Esophagus squamous epithelium (tissue), 4 donors: ENCODE results near the gene ATXN1.

Source experiments
- POLR2A ChIP-seq, 4 donors: fragments of 450-650 bp; IDR thresholded peaks; one replicate each; pipeline ENCODE4 v1.6.1; 2017; ENCODE audit warnings: antibody characterized with exemption in 4 of 4, mild to moderate bottlenecking in 4 of 4, moderate library complexity in 3 of 4
- TF ChIP-seq, protein P1 (sequence below), 6 experiments: fragments of 450-650 bp in 4 of 6; fragments of 200-600 bp in 2 of 6; sonication (generic) in 2 of 6; IDR thresholded peaks; one replicate each; pipeline ENCODE4 v1.5.1; 2016 to 2019; ENCODE audit warnings: antibody characterized with exemption in 6 of 6, mild to moderate bottlenecking in 4 of 6, moderate library complexity in 4 of 6

DNA sequence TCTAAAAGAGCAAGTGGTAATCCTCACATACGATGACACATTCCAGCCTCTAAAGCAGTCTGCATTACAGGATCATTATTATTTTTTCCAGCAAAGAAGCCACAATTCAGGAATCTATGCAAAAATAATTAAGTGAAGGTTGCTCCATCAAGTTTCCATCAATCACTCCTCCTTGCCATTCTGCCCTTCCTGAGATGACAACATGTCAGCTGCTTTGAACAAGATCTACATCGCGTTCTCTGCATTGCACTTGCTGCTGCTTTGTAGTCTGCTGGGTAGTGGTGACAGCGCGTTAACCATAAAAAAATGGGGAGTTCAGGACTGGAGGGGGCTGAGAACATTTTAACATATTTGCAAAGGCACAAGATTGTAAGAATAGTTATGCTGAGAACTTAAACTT lies 375.2 kb downstream of the ATXN1 start:
- TF ChIP-seq, protein P1, sequence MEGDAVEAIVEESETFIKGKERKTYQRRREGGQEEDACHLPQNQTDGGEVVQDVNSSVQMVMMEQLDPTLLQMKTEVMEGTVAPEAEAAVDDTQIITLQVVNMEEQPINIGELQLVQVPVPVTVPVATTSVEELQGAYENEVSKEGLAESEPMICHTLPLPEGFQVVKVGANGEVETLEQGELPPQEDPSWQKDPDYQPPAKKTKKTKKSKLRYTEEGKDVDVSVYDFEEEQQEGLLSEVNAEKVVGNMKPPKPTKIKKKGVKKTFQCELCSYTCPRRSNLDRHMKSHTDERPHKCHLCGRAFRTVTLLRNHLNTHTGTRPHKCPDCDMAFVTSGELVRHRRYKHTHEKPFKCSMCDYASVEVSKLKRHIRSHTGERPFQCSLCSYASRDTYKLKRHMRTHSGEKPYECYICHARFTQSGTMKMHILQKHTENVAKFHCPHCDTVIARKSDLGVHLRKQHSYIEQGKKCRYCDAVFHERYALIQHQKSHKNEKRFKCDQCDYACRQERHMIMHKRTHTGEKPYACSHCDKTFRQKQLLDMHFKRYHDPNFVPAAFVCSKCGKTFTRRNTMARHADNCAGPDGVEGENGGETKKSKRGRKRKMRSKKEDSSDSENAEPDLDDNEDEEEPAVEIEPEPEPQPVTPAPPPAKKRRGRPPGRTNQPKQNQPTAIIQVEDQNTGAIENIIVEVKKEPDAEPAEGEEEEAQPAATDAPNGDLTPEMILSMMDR (IDR thresholded peaks at IDR 0.05) = no peak
- no peak for TF ChIP-seq POLR2A (IDR thresholded peaks at IDR 0.05)
